PC-9 (cell line): Measurements from ENCODE around the gene DHX16. TPM values are rescaled to one million over a fixed set of nuclear protein-coding genes. Genes with fewer than 3 reads are reported as not detected.

Source experiments
- BruUV-seq: library from RNA; stranded (reverse); fragments of 400-500 nt; replicated peaks from 2 replicates; lab custom pipeline; 2021; lab: Mats Ljungman, UMichigan
- CTCF ChIA-PET: fragments of 300-600 bp; sonication (Branson Sonifier 250); formaldehyde crosslinking; loops from one replicate; lab custom pipeline; 2022; ENCODE audit warnings: antibody characterized with exemption; lab: Charles Lee
- POLR2A ChIA-PET: fragments of 300-600 bp; sonication (Branson Sonifier 250); formaldehyde crosslinking; loops from one replicate; lab custom pipeline; 2022; ENCODE audit warnings: antibody characterized with exemption; ENCODE audit not compliant: unreplicated experiment; lab: Charles Lee
- DNase-seq, 2 experiments: peaks; one replicate each; pipeline versions ENCODE4 v3.0.0 to v3.0.0-alpha.2; 2015 to 2022; ENCODE audit warnings: mixed read lengths in 1 of 2
- H2AFZ ChIP-seq: fragments of 200-600 bp; sonication (generic); 2 replicates; pipeline ENCODE4 v1.8.1; 2017; ENCODE audit warnings: antibody characterized with exemption
- H3F3A ChIP-seq: fragments of 200-600 bp; sonication (generic); 2 replicates; pipeline ENCODE4 v1.8.1; 2017; ENCODE audit warnings: antibody characterized with exemption, mild to moderate bottlenecking, low read depth; ENCODE audit not compliant: insufficient read depth
- H3K27ac ChIP-seq: fragments of 200-600 bp; sonication (generic); 2 replicates; pipeline ENCODE4 v1.6.1; 2016; ENCODE audit warnings: mixed run types
- H3K27me3 ChIP-seq: fragments of 200-600 bp; sonication (generic); 2 replicates; pipeline ENCODE4 v1.6.1; 2016; ENCODE audit warnings: low read depth, mixed run types; ENCODE audit not compliant: insufficient read depth
- H3K36me3 ChIP-seq: fragments of 200-600 bp; sonication (generic); 2 replicates; pipeline ENCODE4 v1.6.1; 2016; ENCODE audit warnings: low read depth, mixed run types
- H3K4me1 ChIP-seq: fragments of 200-600 bp; sonication (generic); replicated peaks from 2 replicates; pipeline ENCODE4 v1.6.1; 2016; ENCODE audit warnings: mixed run types; ENCODE audit not compliant: insufficient read depth
- H3K4me2 ChIP-seq: fragments of 200-600 bp; sonication (generic); 2 replicates; pipeline ENCODE4 v1.6.1; 2017; ENCODE audit warnings: mixed run types
- H3K4me3 ChIP-seq: fragments of 200-600 bp; sonication (generic); 2 replicates; pipeline ENCODE4 v1.6.1; 2016; ENCODE audit warnings: mixed run types
- H3K79me2 ChIP-seq: fragments of 200-600 bp; sonication (generic); 2 replicates; pipeline ENCODE4 v1.6.1; 2017; ENCODE audit warnings: low read depth, mixed run types
- H3K9me2 ChIP-seq: fragments of 200-600 bp; sonication (generic); 2 replicates; pipeline ENCODE4 v1.8.1; 2017; ENCODE audit warnings: mild to moderate bottlenecking; ENCODE audit not compliant: insufficient read depth
- H3K9me3 ChIP-seq: fragments of 200-600 bp; sonication (generic); 2 replicates; pipeline ENCODE4 v1.8.1; 2016; ENCODE audit warnings: low read depth; ENCODE audit not compliant: insufficient read depth
- H4K20me1 ChIP-seq: fragments of 200-600 bp; sonication (generic); 2 replicates; pipeline ENCODE4 v1.8.1; 2017; ENCODE audit not compliant: insufficient read depth
- CTCF ChIP-seq: fragments of 200-600 bp; sonication (generic); conservative IDR thresholded peaks from 2 replicates; pipeline ENCODE4 v1.6.1; 2017; ENCODE audit warnings: mixed run types, antibody characterized with exemption, mild to moderate bottlenecking, moderate library complexity
- EZH2 ChIP-seq: fragments of 200-600 bp; sonication (generic); IDR thresholded peaks from 2 replicates; pipeline ENCODE4 v1.8.0; 2017; ENCODE audit warnings: antibody characterized with exemption, low read depth
- intact Hi-C: fragments of 100-400 bp; cut with micrococcal nuclease; formaldehyde crosslinking; loops from one replicate; pipeline ENCODE4 v1.10.0; 2022; ENCODE audit not compliant: unreplicated experiment
- total RNA-seq: library from RNA; stranded (reverse); gene quantifications from 2 replicates; pipeline ENCODE4 v1.2.3, GENCODE V29; 2021

The DHX16 gene
- total RNA-seq, 1 experiment from 2014 or later: 43.5 TPM

- peak; percentile 44 to 84 for DNase-seq
- peaks cover 16% of the 10 kb centered on the region; the same call in 1 of the 2 replicates for H3F3A ChIP-seq
- H3K27me3 ChIP-seq: no peaks in the 10 kb centered on the region
- no peak within 1 kb of the TSS for H3K27ac ChIP-seq
- no peak for TF ChIP-seq EZH2
- no peak for TF ChIP-seq CTCF
- ChIA-PET POLR2A (interaction anchor here (0.6 to 1.1 kb wide), 5 partner anchors 12 to 149 kb away, joined by 4 to 8 read pairs (median 5); partner anchors contain the start of genes MDC1 and MRPS18B), CTCF (interaction anchor here (0.5 to 1.1 kb wide), 2 partner anchors 18 to 448 kb away, joined by 3 to 10 read pairs; partner anchors contain the start of gene DHX16)
- H3K36me3 ChIP-seq: no peaks in the 10 kb centered on the region
- H2AFZ ChIP-seq: peak within 1 kb of the TSS; percentile 93
- peak within 1 kb of the TSS; percentile 87 for H3K4me3 ChIP-seq
- peaks cover 42% of the 10 kb centered on the region for H3K4me1 ChIP-seq
- H3K79me2 ChIP-seq: peaks cover 19% of the 10 kb centered on the region
- no peaks in the 10 kb centered on the region for H3K9me3 ChIP-seq
- H3K9me2 ChIP-seq: no peaks in the 10 kb centered on the region
- intact Hi-C loops: no loop called here
- BruUV-seq: no TSS peak
- no peaks in the 10 kb centered on the region for H4K20me1 ChIP-seq
- peak within 1 kb of the TSS; percentile 84 for H3K4me2 ChIP-seq
These were observed 17.8 kb upstream of the DHX16 start, which contains the start of gene NRM for GRCh38 chr6:30690403-30691207. Gene NRM, minus strand, starts transcription at chr6:30690984. Its CDS starts 10 bp downstream, at chr6:30690974.

- ChIA-PET POLR2A (interaction anchor here (1.1 kb wide), 1 partner anchor 27 kb away, joined by 4 read pairs; the partner anchor contains the start of gene MDC1), CTCF (interaction anchor here (0.5 kb wide), 1 partner anchor 448 kb away, joined by 10 read pairs; no protein-coding TSS in a partner anchor)
These were observed 17.2 kb upstream of the DHX16 start for GRCh38 chr6:30689985-30690384.

More at GRCh38 chr6:30689985-30690384, 17.2 kb upstream of the DHX16 start:
- Histone ChIP-seq H3K9me2 (no peaks in the 10 kb centered on the region), H3K9me3 (no peaks in the 10 kb centered on the region), H3F3A (peaks cover 17% of the 10 kb centered on the region; the same call in 1 of the 2 replicates), H4K20me1 (no peaks in the 10 kb centered on the region), H3K4me2 (peak overlapping the region; percentile 84), H3K79me2 (peaks cover 26% of the 10 kb centered on the region), H3K27me3 (no peaks in the 10 kb centered on the region), H3K27ac (no peak overlapping the region), H3K4me3 (peak overlapping the region; percentile 87), H3K36me3 (no peaks in the 10 kb centered on the region), H3K4me1 (peaks cover 43% of the 10 kb centered on the region), H2AFZ (no peak overlapping the region)
- BruUV-seq: no TSS peak
- TF ChIP-seq EZH2 (no peak), CTCF (no peak)
- intact Hi-C loops: no loop called here
- DNase-seq: no peak
